Frontal cortex (tissue), 4 donors: ENCODE results near the gene CIB4. TPM values are rescaled to one million over a fixed set of nuclear protein-coding genes. Genes with fewer than 3 reads are reported as not detected.

Experiments
- DNase-seq, 2 donors: peaks; one replicate each; pipeline ENCODE4 v3.0.0; 2012; ENCODE audit warnings: low spot score in 2 of 2
- FAIRE-seq: peaks from 2 replicates; lab custom pipeline; 2012; peaks lifted over from hg19 to GRCh38; lab: Jason Lieb, UNC
- total RNA-seq: library from RNA; depleted of rRNA; stranded (reverse); fragments of >200 nt; gene quantifications from one replicate; pipeline ENCODE4 v1.2.3, GENCODE V29; 2014
- donor health status: control.
- donor health status: control.
- donor health status: control.

CIB4 gene
- total RNA-seq, 1 donor from 2014 or later = not detected

DNA sequence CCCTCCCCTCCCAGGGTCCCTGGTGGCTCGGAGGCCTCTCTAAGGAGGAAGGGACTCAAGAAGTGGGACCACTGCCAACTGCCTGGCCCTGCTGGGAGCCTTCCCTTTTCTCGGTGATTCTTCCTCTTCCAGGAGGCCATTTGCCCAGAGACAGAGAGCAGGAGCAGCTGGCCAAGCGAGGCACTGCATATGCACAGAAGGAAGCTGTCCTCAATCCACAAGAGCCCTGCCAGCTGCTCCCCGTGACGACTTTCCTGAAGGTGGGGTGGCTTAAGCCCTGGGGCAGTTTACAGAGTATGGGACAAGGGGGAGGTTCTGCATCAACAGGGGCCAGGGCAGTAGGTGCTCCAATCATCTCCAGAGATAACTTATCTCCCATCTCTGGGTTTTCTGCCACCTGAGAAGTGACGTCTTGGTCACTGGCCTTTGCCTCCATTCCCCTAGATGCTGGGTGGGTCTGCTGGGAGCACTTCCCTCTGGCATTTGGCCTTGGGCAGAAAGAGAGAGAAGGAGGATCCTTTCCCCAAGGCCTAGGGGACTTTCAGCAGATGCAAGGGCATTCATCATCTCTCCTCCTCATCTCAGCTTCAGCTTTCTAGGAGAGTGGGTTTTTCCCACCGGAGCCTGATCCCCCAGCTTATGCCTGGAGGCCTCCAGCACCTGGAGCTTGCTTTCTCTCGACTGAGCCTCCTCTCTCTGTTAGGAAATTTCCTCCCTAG, 28.5 kb downstream of the CIB4 start:
- no peak for FAIRE-seq
- peak in 1 of 2 donors; percentile 33 for DNase-seq

DNA sequence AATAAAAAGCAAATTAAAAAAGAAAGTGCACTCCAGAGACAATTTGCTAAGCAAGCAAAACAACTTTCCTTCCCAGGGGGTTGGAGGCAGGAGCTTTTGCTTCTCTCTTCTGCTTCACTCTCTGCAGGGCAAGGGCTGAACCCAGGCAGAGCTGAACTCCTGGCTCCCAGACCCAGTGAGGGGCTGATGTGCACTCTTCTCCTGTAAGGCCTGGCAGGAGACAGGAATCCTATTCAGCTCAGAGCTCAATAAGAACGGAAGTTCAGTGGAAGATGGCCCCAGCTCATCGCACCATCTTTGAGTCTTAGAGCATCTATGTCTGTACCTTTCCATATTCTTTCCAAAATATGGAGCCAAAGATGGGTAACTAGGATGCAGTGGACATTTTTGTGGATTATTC, 29.1 kb downstream of the CIB4 start:
- FAIRE-seq = no peak
- no peak for DNase-seq

GRCh38 chr2:26610504-26611335, 30.4 kb downstream of the CIB4 start:
- no peak for FAIRE-seq
- no peak for DNase-seq

DNA sequence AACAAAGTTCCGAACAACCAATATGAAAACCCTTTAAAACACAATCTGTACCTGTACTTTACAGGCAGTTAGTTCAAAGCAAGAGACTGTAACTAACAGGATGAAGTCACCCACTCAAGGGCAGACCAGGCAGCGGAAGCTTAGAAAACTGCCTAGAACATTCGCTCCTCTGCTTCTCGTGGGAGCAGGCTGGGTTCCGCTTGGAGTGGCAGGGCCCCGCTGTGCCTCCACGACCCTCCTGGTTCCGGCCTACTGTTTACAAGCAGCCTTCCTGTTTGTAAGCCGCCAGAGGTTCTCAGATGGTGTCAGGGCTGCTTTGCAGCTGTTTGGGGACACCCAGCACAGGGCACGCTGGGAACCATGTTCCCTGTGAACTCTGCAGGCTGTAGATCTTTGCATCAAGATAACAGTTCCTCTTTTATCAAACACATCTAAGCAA, 31.3 kb downstream of the CIB4 start:
- DNase-seq (no peak), FAIRE-seq (no peak)

- DNase-seq = no peak
Measured at GRCh38 chr2:26609205-26609631, 31.9 kb downstream of the CIB4 start.

GRCh38 chr2:26608557-26608956, 32.6 kb downstream of the CIB4 start:
- no peak for DNase-seq
- FAIRE-seq = no peak

More at GRCh38 chr2:26609205-26609631, 31.9 kb downstream of the CIB4 start:
- no peak for FAIRE-seq

DNA sequence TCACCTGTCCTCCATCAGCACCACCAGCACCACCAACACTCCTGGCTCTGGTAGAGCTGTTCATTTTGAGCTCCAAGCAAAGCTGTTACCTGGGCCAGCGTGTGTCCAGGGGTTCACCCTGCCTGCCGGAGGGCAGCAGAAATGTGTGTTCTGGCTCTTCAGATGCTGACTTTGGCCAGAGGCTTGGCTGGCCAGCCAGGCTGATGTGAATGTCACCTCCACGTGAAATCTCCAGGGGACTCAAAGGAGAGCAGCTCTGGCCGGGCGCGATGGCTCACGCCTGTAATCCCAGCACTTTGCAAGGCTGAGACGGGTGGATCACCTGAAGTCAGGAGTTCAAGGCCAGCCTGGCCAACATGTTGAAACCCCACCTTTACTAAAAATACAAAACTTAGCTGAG, 33.5 kb downstream of the CIB4 start:
- FAIRE-seq (no peak), DNase-seq (no peak)

DNA sequence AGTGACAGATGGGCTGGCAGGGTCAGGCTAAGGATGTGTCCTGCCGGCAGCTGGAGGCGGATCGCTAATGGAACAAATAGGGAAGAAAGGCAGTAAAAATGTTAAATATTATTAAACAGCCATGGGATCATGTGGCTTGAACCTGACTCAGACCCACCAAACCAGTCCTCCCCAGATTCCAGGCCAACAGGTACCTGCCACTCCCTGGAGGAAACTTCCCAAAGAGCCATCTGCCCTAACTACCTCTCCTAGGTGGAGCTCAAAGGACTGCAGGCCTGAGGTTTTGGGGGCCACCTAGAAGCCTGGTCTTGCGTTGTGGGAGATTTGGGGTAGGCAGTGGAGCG, 34.3 kb downstream of the CIB4 start:
- FAIRE-seq (no peak), DNase-seq (no peak)

- DNase-seq = no peak
- FAIRE-seq = no peak
Measured at GRCh38 chr2:26605999-26606846, 34.9 kb downstream of the CIB4 start.

- FAIRE-seq = no peak
Measured at GRCh38 chr2:26605195-26605998, 35.8 kb downstream of the CIB4 start.

GRCh38 chr2:26602575-26602974, 38.6 kb downstream of the CIB4 start:
- no peak for DNase-seq
- FAIRE-seq = no peak

More at GRCh38 chr2:26605195-26605998, 35.8 kb downstream of the CIB4 start:
- peak in 1 of 2 donors; percentile 50 for DNase-seq

GRCh38 chr2:26599387-26599786, 41.8 kb downstream of the CIB4 start:
- FAIRE-seq (no peak), DNase-seq (no peak)

GRCh38 chr2:26598996-26599373, 42.2 kb downstream of the CIB4 start:
- DNase-seq (no peak), FAIRE-seq (no peak)

DNA sequence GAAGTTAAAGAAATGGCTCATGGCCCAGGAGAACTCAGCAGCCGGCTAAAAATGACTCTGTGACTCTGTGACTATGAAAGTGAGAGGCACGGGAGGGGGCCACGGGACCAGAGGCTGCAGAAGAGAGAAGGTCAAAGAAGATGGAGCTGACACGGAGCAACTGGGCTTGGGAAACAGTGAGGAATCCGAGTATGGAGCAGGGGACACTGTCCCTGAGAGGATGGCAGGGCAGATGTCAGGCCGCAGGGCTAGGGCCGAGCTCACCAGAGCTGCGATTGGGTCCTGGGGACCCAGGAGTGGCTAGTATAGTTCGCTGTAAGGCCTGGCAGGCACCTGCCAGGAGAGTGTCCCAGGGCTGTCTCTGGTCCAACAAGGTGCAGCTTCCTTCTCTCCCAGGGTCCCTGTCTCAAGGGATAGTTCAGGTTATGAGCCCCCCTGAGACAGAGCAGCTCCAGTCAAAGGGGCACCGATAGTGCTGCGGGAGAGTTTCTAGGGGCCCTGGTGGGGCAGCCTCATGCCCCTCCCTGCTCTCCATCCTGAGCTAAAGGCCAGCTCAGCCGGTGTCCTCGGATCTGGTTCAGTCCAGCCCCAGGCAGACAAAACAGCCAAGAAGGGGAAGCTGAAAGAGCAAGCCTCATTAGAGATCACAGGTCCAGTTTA, 42.7 kb downstream of the CIB4 start:
- DNase-seq (no peak), FAIRE-seq (no peak)

GRCh38 chr2:26597197-26597596, 44.0 kb downstream of the CIB4 start:
- DNase-seq = no peak
- no peak for FAIRE-seq

GRCh38 chr2:26595146-26595545, 46.0 kb downstream of the CIB4 start:
- no peak for DNase-seq
- no peak for FAIRE-seq

DNA sequence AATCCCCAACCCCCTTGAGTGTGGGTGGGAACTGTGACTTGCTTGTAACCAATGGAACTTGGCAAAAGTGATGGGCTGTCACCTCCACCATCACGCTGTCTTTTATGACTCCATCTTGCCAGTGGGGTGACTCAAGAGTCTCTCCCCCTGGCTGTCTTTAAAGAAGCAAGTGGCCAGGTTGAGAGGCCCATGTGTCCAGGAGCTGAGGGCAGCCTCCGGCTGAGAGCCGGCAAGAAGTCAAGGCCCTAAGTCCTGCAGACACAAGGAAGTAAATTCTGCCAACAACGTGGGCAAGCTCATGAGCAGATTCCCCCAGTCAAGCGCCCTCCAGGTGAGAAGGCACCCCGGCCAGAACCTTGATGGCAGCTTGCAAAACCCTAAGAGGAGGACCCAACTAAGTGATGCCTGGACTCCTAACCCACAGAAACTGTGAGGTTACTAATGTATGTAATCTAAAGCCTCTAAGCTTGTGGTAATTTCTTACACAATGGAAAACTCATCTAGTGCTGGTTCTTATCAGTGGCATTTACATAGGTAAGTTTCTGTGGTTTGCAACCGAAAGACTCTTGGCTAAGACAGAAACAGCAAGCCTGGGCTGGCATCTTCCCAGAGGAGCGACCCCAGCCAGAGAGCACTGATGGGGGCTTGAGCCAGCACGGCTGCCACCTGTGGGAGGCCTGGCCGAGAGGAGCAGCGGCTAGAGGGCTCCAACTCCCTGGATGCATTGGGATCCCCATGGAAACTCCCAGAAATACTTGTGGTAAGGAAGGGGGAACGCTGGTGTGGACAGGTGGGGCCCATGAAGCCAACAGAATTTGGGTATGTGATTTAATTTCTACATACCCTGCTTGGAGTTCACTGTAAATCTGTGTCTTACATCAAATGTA, 49.3 kb downstream of the CIB4 start:
- no peak for FAIRE-seq

GRCh38 chr2:26590980-26591618, 50.1 kb downstream of the CIB4 start:
- FAIRE-seq (no peak), DNase-seq (no peak)

More for the DNA sequence above, 49.3 kb downstream of the CIB4 start:
- DNase-seq = no peak
